Measurements from ENCODE around the gene CCM2L. TPM values are rescaled to one million over a fixed set of nuclear protein-coding genes. Genes with fewer than 3 reads are reported as not detected.

Gene CCM2L
- total and polyA plus RNA-seq, 4 donors: 6.6 to 12.8 (median 11.7) TPM

GRCh38 chr20:32067234-32067821 is 57.1 kb downstream of the CCM2L start:
- no peak for DNase-seq
- TF ChIP-seq CTCF (IDR thresholded peaks at IDR 0.05; ENCODE audit: control extremely low read depth, extremely low read depth): no peak
- no peak overlapping the region for H3K4me3 ChIP-seq
- ATAC-seq (ENCODE audit: insufficient read depth, low FRiP score): no peak
- H3K27me3 ChIP-seq (ENCODE audit: control insufficient read depth in 3 of 3, insufficient read depth in 3 of 3, low read length in 2 of 3): peaks cover 0 to 5% (median 0%) of the 10 kb centered on the region in 3 donors
- H3K9me3 ChIP-seq (ENCODE audit: control insufficient read depth in 4 of 4, insufficient read depth in 3 of 4, low read length in 3 of 4): no peaks in the 10 kb centered on the region
- H3K36me3 ChIP-seq (ENCODE audit: control insufficient read depth in 4 of 4, insufficient read depth in 4 of 4, low read length in 4 of 4): no peaks in the 10 kb centered on the region
- H3K9ac ChIP-seq (ENCODE audit: insufficient read depth in 1 of 2, low read length in 2 of 2): no peak overlapping the region
- WGBS, 2 donors: 62 to 78% methylated on average over 6 of the region's 6 CpGs
- no peak overlapping the region for H3K27ac ChIP-seq (ENCODE audit: low read depth in 1 of 2, low read length in 1 of 2)
- peaks cover 0 to 7% (median 0%) of the 10 kb centered on the region in 5 donors for H3K4me1 ChIP-seq (ENCODE audit: control insufficient read depth in 5 of 5, insufficient read depth in 5 of 5, low read length in 5 of 5)

DNA sequence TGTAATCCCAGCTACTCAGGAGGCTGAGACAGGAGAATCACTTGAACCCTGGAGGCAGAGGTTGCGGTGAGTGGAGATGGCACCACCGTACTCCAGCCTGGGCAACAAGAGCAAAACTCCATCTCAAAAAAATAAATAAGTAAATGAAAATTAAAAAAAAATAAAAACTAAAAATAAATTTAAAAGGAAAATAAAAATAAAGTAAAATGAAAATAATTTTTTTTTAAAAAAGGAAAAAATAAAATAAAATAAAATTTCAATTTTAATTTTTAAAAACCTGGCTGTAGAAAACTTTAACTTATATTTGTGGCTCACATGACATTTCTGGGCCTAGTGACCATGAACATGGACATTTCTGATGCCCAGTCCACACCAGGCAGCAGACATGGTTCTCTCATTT is 57.9 kb downstream of the CCM2L start:
- Histone ChIP-seq H3K36me3 (ENCODE audit: control insufficient read depth in 4 of 4, insufficient read depth in 4 of 4, low read length in 4 of 4) (no peaks in the 10 kb centered on the region), H3K9me3 (ENCODE audit: control insufficient read depth in 4 of 4, insufficient read depth in 3 of 4, low read length in 3 of 4) (no peaks in the 10 kb centered on the region), H3K4me3 (no peak overlapping the region), H3K4me1 (ENCODE audit: control insufficient read depth in 5 of 5, insufficient read depth in 5 of 5, low read length in 5 of 5) (peaks cover 0 to 7% (median 0%) of the 10 kb centered on the region in 5 donors), H3K27ac (ENCODE audit: low read depth in 1 of 2, low read length in 1 of 2) (peak overlapping the region in 1 of 2 donors; percentile 32), H3K9ac (ENCODE audit: insufficient read depth in 1 of 2, low read length in 2 of 2) (no peak overlapping the region), H3K27me3 (ENCODE audit: control insufficient read depth in 3 of 3, insufficient read depth in 3 of 3, low read length in 2 of 3) (peaks cover 0 to 5% (median 0%) of the 10 kb centered on the region in 3 donors)
- 97 to 100% methylated on average over 2 of the region's 2 CpGs for WGBS, 2 donors
- TF ChIP-seq CTCF (IDR thresholded peaks at IDR 0.05; ENCODE audit: control extremely low read depth, extremely low read depth): no peak
- ATAC-seq (ENCODE audit: insufficient read depth, low FRiP score): no peak
- no peak for DNase-seq

- Histone ChIP-seq H3K9ac (ENCODE audit: insufficient read depth in 1 of 2, low read length in 2 of 2) (no peak overlapping the region), H3K27ac (ENCODE audit: low read depth in 1 of 2, low read length in 1 of 2) (peak overlapping the region in 1 of 2 donors; percentile 41)
- no peak for TF ChIP-seq CTCF (IDR thresholded peaks at IDR 0.05; ENCODE audit: control extremely low read depth, extremely low read depth)
These were observed 59.5 kb downstream of the CCM2L start for GRCh38 chr20:32069711-32070110.

GRCh38 chr20:32070282-32070681 is 60.0 kb downstream of the CCM2L start:
- no peaks in the 10 kb centered on the region for H3K36me3 ChIP-seq (ENCODE audit: control insufficient read depth in 4 of 4, insufficient read depth in 4 of 4, low read length in 4 of 4)
- H3K9me3 ChIP-seq (ENCODE audit: control insufficient read depth in 4 of 4, insufficient read depth in 3 of 4, low read length in 3 of 4): no peaks in the 10 kb centered on the region
- DNase-seq (no peak), ATAC-seq (ENCODE audit: insufficient read depth, low FRiP score) (no peak)
- no peak overlapping the region for H3K9ac ChIP-seq (ENCODE audit: insufficient read depth in 1 of 2, low read length in 2 of 2)
- no peak overlapping the region for H3K4me3 ChIP-seq
- H3K27me3 ChIP-seq (ENCODE audit: control insufficient read depth in 3 of 3, insufficient read depth in 3 of 3, low read length in 2 of 3): peaks cover 0 to 5% (median 3%) of the 10 kb centered on the region in 3 donors
- H3K27ac ChIP-seq (ENCODE audit: low read depth in 1 of 2, low read length in 1 of 2): peak overlapping the region in 1 of 2 donors; percentile 41
- H3K4me1 ChIP-seq (ENCODE audit: control insufficient read depth in 5 of 5, insufficient read depth in 5 of 5, low read length in 5 of 5): peaks cover 0 to 7% (median 0%) of the 10 kb centered on the region in 5 donors
- WGBS, 2 donors: 72 to 81% methylated on average over 1 of the region's 1 CpG
- TF ChIP-seq CTCF (IDR thresholded peaks at IDR 0.05; ENCODE audit: control extremely low read depth, extremely low read depth): no peak

More at GRCh38 chr20:32069711-32070110, 59.5 kb downstream of the CCM2L start:
- ATAC-seq (ENCODE audit: insufficient read depth, low FRiP score): no peak
- Histone ChIP-seq H3K9me3 (ENCODE audit: control insufficient read depth in 4 of 4, insufficient read depth in 3 of 4, low read length in 3 of 4) (no peaks in the 10 kb centered on the region), H3K27me3 (ENCODE audit: control insufficient read depth in 3 of 3, insufficient read depth in 3 of 3, low read length in 2 of 3) (peaks cover 0 to 5% (median 3%) of the 10 kb centered on the region in 3 donors), H3K4me3 (no peak overlapping the region), H3K4me1 (ENCODE audit: control insufficient read depth in 5 of 5, insufficient read depth in 5 of 5, low read length in 5 of 5) (peaks cover 0 to 7% (median 0%) of the 10 kb centered on the region in 5 donors), H3K36me3 (ENCODE audit: control insufficient read depth in 4 of 4, insufficient read depth in 4 of 4, low read length in 4 of 4) (no peaks in the 10 kb centered on the region)
- no peak for DNase-seq
